Endometrial microvascular endothelial cells (primary cell): ENCODE results near the gene FAM78B. TPM values are rescaled to one million over a fixed set of nuclear protein-coding genes. Genes with fewer than 3 reads are reported as not detected.

Experiments
- in situ Hi-C: cut with HindIII; loops from 2 replicates; pipeline ENCODE4 v1.10.0; 2017; ENCODE audit warnings: low sequenced_read_pairs, low pct_unique_long_range_greater_than_20kb; ENCODE audit errors: inconsistent ontology term
- total RNA-seq: library from RNA; depleted of rRNA; stranded (reverse); fragments of >200 nt; gene quantifications from one replicate; pipeline ENCODE4 v1.2.3, GENCODE V29; 2015; ENCODE audit errors: inconsistent ontology term

Gene FAM78B
- total RNA-seq, 1 donor from 2014 or later, result not detected

- in situ Hi-C loops, result no loop called here
Measured at GRCh38 chr1:166166329-166166697, 488 bp downstream of the FAM78B start.

GRCh38 chr1:166165661-166166328, 1.0 kb downstream of the FAM78B start:
- in situ Hi-C loops, result no loop called here

- in situ Hi-C loops, result no loop called here
Measured at GRCh38 chr1:166164995-166165660, 1.7 kb downstream of the FAM78B start.

GRCh38 chr1:166164646-166164994, 2.2 kb downstream of the FAM78B start:
- in situ Hi-C loops, result no loop called here

DNA sequence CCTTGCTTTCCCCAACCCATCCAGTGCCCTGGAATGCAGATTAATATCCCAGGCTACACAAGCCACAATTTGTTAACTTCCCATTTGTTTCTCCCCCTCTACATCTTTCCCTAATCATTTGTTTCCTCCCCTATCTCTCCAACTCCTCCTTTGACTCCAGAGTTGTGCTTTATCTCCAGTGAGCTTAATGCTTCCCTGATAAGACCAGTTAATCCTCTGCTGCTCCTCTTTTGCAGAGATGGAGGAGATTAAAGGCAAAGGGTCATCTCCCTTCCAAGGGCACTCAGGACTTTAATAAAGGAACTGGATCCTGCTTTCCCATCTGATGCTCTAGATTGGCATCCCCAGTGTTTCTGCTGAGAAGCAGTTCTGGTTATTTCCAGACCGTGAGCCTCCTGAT, 7.1 kb downstream of the FAM78B start:
- in situ Hi-C loops, result no loop called here

GRCh38 chr1:166156674-166157073, 10.1 kb downstream of the FAM78B start:
- in situ Hi-C loops, result no loop called here

DNA sequence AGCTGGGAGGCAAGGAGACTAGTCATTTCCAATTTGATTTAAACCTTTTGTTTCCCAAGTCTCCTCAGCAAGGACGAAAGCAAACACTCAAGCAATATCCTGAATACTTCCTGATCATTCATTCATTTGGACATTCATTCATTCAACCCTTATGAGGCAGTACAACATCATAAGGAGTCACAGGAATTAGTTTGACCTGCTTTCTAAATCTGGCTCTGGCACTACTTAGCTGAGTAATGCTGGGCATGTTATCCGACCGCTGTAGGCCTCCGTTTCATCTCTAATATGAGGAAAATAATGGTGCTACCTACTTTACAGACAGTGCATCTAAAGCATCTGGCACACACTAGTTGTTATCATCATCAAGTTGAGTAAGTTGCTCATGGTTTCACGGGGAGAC, 11.7 kb downstream of the FAM78B start:
- in situ Hi-C loops, result no loop called here

GRCh38 chr1:166153525-166154314, 13.1 kb downstream of the FAM78B start:
- in situ Hi-C loops, result no loop called here

DNA sequence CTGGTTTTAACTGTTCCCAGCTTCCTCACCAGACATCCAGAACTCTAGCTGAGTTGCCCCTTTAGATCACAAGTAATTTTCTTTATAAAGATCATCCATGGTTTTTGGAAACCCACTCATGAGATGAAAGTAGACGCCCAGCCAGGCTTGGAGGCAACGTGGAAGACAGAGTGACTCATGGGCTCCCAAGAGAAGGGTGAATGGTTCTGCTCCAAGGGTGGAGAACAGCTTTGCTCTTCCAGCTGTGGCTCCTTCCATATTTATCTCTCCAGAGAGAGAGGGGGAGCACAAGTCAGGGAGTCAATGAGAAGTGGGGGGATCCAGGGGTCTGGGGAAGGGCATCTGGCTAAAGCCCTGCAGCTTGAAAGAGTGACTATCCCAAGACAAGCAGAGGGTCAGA, 13.8 kb downstream of the FAM78B start:
- in situ Hi-C loops, result no loop called here

DNA sequence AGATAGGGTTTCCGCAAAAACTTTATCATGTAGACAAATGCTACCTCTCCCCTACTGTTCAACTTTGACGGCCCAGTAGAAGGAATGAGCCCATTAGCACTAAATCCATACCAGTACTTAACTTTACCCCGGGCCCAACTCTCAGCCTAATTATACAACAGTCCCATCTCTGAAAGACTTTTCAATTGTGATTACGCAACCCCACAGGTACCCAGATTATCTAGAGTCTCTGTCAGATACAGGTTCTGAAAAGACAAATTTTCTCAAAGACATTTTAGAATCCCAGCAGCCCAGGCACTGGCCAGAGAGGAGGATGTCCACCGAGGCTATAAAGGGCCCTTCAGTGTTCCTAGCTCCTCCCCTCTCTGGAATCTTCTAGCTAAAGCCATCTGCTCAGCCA, 15.0 kb downstream of the FAM78B start:
- in situ Hi-C loops, result no loop called here

- in situ Hi-C loops, result no loop called here
Measured at GRCh38 chr1:166145499-166145898, 21.3 kb downstream of the FAM78B start.

DNA sequence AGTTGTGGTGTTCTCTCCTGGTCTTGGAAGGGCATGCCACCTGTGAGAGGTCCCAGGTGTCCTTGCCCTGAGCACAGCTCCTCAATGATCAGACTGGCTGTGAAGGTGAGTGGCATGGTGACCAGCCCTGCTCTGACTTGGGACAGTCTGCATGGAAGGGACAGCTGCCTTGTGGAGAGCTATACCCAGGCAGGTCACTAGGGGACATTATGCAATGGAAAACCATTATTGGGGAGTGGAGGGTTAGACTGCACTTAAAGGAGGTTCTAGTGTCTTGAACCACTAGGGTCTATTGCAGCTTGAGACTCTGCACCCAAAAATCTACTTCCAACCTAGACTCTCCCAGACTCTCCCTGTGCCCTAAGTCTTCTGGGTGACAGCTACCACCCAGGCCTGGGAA, 24.8 kb downstream of the FAM78B start:
- in situ Hi-C loops, result no loop called here

- in situ Hi-C loops, result no loop called here
Measured at GRCh38 chr1:166140251-166140650, 26.6 kb downstream of the FAM78B start.

DNA sequence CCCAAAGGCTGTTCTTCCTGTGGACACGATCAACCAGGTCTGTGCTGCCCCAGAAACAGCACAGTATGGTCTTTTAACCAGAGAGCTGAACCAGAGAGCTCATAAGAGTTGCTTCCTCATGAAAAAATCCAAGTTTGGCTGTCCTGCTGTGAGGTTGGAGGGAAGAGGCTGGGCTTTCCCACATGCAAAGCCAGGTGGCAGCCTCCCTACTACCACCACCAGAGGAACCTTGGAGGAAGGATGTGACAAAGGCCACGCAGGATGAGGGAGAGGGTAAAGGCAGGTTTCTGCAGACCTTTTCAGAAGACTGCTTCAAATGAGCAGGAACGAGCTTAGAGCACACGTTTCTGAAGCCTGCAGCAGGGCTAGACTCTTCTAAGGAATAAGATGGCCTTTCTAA, 27.1 kb downstream of the FAM78B start:
- in situ Hi-C loops, result no loop called here

GRCh38 chr1:166136699-166137401, 30.0 kb downstream of the FAM78B start:
- in situ Hi-C loops, result no loop called here

GRCh38 chr1:166136222-166136621, 30.6 kb downstream of the FAM78B start:
- in situ Hi-C loops, result no loop called here

DNA sequence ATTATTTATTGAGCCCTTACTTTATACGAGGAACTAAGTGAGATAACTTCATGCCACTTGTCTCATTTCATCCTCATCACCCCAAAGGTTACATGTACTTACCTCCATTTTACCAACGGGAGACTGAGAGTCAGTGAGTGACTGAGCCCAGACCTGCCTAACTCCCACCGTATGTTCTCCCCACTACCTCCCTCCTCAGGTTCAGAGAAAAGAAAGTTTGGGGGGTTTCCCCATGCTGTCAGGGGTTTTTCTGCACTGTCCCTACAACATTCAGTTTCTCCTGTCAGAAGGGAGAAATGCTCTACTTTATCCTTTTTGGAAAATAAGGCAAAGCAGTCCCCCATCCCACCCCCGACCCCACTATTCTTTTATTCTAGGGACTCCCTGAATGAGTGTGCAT, 32.9 kb downstream of the FAM78B start:
- in situ Hi-C loops, result no loop called here

DNA sequence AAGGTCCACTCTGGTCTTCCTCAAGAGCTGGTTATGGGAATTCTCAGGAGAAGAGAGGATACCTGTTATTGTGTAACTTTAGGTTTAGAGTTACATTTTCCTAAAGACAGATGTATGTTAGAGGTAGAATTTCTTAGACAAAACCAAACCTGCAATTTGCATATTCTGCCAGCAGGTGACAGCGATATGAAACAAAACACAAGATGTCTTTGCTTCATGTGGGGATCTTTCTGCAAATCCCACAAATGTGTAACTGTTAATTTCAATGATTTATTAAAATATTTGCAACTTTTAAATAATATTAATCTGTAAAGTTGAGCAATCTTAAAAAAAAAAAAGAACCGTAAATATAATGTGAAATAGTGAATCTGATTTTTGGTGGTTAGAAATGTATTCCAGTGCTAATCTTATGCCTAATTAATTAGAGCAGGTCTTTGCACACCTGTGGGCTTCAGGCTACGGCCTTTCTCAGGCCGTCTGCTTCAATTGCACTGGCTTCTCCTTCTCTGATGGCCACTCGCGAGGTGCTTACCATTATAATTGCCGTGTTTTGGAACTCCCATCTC, 33.4 kb downstream of the FAM78B start:
- in situ Hi-C loops, result no loop called here

DNA sequence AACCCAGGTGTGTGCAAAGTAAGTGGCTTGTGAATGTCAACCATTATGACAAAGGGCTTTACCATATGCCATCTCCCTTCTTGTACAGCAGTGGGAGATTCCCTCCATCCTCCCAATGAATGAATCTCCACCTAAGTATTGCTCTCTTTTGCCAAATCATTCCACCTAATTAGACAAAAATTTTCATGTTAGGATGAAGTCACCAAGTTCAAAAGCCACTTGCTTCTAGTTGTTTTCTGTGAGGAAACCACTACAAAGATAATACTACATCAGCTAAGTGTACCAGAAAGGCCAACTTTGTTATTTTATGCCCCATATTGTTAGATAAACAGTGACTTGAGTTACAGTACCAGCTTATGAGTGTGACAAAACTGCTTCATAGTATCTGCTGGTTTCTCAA, 34.3 kb downstream of the FAM78B start:
- in situ Hi-C loops, result no loop called here
